Measurements from ENCODE around the gene TXNDC11.

TXNDC11 gene

GRCh38 chr16:11639925-11640899 is 102.4 kb downstream of the TXNDC11 start:
- no peak for DNase-seq (ENCODE audit: extremely low spot score)
- CTCF ChIA-PET: interaction anchor here (0.6 to 5.3 kb wide), 26 partner anchors 9 to 686 kb away, joined by 3 to 47 read pairs (median 4); no protein-coding TSS in a partner anchor
- no peak for TF ChIP-seq CTCF (IDR thresholded peaks at IDR 0.05; ENCODE audit: control extremely low read depth, extremely low read depth, low read depth, missing control alignments)
- POLR2A ChIA-PET: no interaction called here

- ChIA-PET POLR2A (interaction anchor here (0.7 kb wide), 1 partner anchor 52 kb away, joined by 6 read pairs; the partner anchor contains the start of gene LITAF), CTCF (interaction anchor here (2.8 to 5.3 kb wide), 5 partner anchors 8 to 107 kb away, joined by 14 to 47 read pairs (median 22); no protein-coding TSS in a partner anchor)
- DNase-seq (ENCODE audit: extremely low spot score): no peak
- no peak for TF ChIP-seq CTCF (IDR thresholded peaks at IDR 0.05; ENCODE audit: control extremely low read depth, extremely low read depth, low read depth, missing control alignments)
Measured at GRCh38 chr16:11639008-11639562, 103.6 kb downstream of the TXNDC11 start.

GRCh38 chr16:11638140-11638539 is 104.5 kb downstream of the TXNDC11 start:
- POLR2A ChIA-PET: no interaction called here
- DNase-seq (ENCODE audit: extremely low spot score): no peak
- no peak for TF ChIP-seq CTCF (IDR thresholded peaks at IDR 0.05; ENCODE audit: control extremely low read depth, extremely low read depth, low read depth, missing control alignments)
- CTCF ChIA-PET: interaction anchor here (1.3 to 2.6 kb wide), 2 partner anchors 106 to 231 kb away, joined by 4 to 9 read pairs; no protein-coding TSS in a partner anchor

GRCh38 chr16:11637320-11637719 is 105.3 kb downstream of the TXNDC11 start:
- no peak for TF ChIP-seq CTCF (IDR thresholded peaks at IDR 0.05; ENCODE audit: control extremely low read depth, extremely low read depth, low read depth, missing control alignments)
- no peak for DNase-seq (ENCODE audit: extremely low spot score)
- CTCF ChIA-PET: interaction anchor here (0.8 to 2.6 kb wide), 4 partner anchors 106 to 231 kb away, joined by 3 to 9 read pairs (median 4); no protein-coding TSS in a partner anchor
- POLR2A ChIA-PET: interaction anchor here (0.6 kb wide), 1 partner anchor 20 kb away, joined by 4 read pairs; no protein-coding TSS in a partner anchor

- DNase-seq (ENCODE audit: extremely low spot score): no peak
- TF ChIP-seq CTCF (IDR thresholded peaks at IDR 0.05; ENCODE audit: control extremely low read depth, extremely low read depth, low read depth, missing control alignments): no peak
- ChIA-PET POLR2A (no interaction called here), CTCF (interaction anchor here (0.8 to 2.6 kb wide), 4 partner anchors 49 to 230 kb away, joined by 3 to 9 read pairs (median 4); partner anchors contain the start of gene LITAF)
Measured at GRCh38 chr16:11636172-11636721, 106.4 kb downstream of the TXNDC11 start.

- POLR2A ChIA-PET: no interaction called here
- DNase-seq (ENCODE audit: extremely low spot score): no peak
- CTCF ChIA-PET: interaction anchor here (1.1 to 2.6 kb wide), 4 partner anchors 49 to 229 kb away, joined by 4 to 9 read pairs (median 4); partner anchors contain the start of gene LITAF
- no peak for TF ChIP-seq CTCF (IDR thresholded peaks at IDR 0.05; ENCODE audit: control extremely low read depth, extremely low read depth, low read depth, missing control alignments)
Measured at GRCh38 chr16:11635679-11636171, 106.9 kb downstream of the TXNDC11 start.

All from GM10248 (cell line).